GM19372 (cell line): ENCODE data around the gene PRRG2.

Experiments used
- ATAC-seq: cut with Tn5 transposase; IDR thresholded peaks from one replicate; pipeline ENCODE4 v1.9.1; 2021; ENCODE audit warnings: mild to moderate bottlenecking, low read depth, moderate library complexity; ENCODE audit not compliant: unreplicated experiment

The PRRG2 gene

GRCh38 chr19:49585023-49585422, 3.9 kb downstream of the PRRG2 start:
- ATAC-seq = no peak

GRCh38 chr19:49587227-49587626, 6.1 kb downstream of the PRRG2 start:
- ATAC-seq = no peak

GRCh38 chr19:49588365-49589122, 7.4 kb downstream of the PRRG2 start:
- no peak for ATAC-seq

GRCh38 chr19:49589502-49589905, 8.4 kb downstream of the PRRG2 start:
- ATAC-seq = no peak

GRCh38 chr19:49590071-49590970, 9.2 kb downstream of the PRRG2 start:
- ATAC-seq = peak; percentile 57

- no peak for ATAC-seq
Observed at GRCh38 chr19:49590971-49591730, 10.0 kb downstream of the PRRG2 start, which contains the start of gene PRR12. Gene PRR12, plus strand, starts transcription at chr19:49591182. Its CDS starts 473 bp downstream, at chr19:49591655.

- ATAC-seq = no peak
Observed at GRCh38 chr19:49591731-49592485, 10.8 kb downstream of the PRRG2 start.

- ATAC-seq = no peak
Observed at GRCh38 chr19:49592486-49593232, 11.5 kb downstream of the PRRG2 start.

- peak; percentile 36 for ATAC-seq
Observed at GRCh38 chr19:49593233-49594113, 12.4 kb downstream of the PRRG2 start.

GRCh38 chr19:49594157-49594992, 13.3 kb downstream of the PRRG2 start:
- ATAC-seq = no peak

GRCh38 chr19:49594993-49595818, 14.1 kb downstream of the PRRG2 start:
- ATAC-seq = no peak

- ATAC-seq = no peak
Observed at GRCh38 chr19:49595819-49596404, 14.8 kb downstream of the PRRG2 start.

- no peak for ATAC-seq
Observed at GRCh38 chr19:49596407-49596806, 15.3 kb downstream of the PRRG2 start.

GRCh38 chr19:49596954-49597702, 16.0 kb downstream of the PRRG2 start:
- ATAC-seq = no peak

GRCh38 chr19:49597703-49597974, 16.5 kb downstream of the PRRG2 start:
- ATAC-seq = no peak
